Keratinocyte (primary cell): ENCODE measurements around the gene GREM1. TPM values are rescaled to one million over a fixed set of nuclear protein-coding genes. Genes with fewer than 3 reads are reported as not detected.

ENCODE experiments used
- DNase-seq: peaks from one replicate; pipeline ENCODE4 v3.0.0-alpha.2; 2011; ENCODE audit warnings: low read depth, missing footprints, low spot score
- FAIRE-seq: peaks from 2 replicates; lab custom pipeline; 2011; peaks lifted over from hg19 to GRCh38; lab: Jason Lieb, UNC
- H2AFZ ChIP-seq: 2 replicates; pipeline ENCODE4 v1.6.0; 2012; ENCODE audit warnings: low read length, control low read depth, inconsistent platforms; ENCODE audit not compliant: control insufficient read depth
- H3K27ac ChIP-seq: 2 replicates; pipeline ENCODE4 v1.5.1; 2011; ENCODE audit warnings: low read length; ENCODE audit not compliant: control insufficient read depth, insufficient read depth
- H3K27me3 ChIP-seq: 3 replicates; pipeline ENCODE4 v1.6.0; 2011; ENCODE audit warnings: low read length; ENCODE audit not compliant: control insufficient read depth, insufficient read depth; ENCODE audit errors: extremely low read depth
- H3K36me3 ChIP-seq, 2 experiments: 2 replicates in 1 of 2; 3 replicates in 1 of 2; pipeline ENCODE4 v1.5.1; 2011; ENCODE audit warnings: low read length in 2 of 2, mild to moderate bottlenecking in 1 of 2; ENCODE audit not compliant: control insufficient read depth in 2 of 2, insufficient read depth in 2 of 2; ENCODE audit errors: extremely low read depth in 1 of 2
- H3K4me1 ChIP-seq: 3 replicates; pipeline ENCODE4 v1.5.1; 2011; ENCODE audit warnings: low read length; ENCODE audit not compliant: control insufficient read depth, insufficient read depth; ENCODE audit errors: extremely low read depth
- H3K4me2 ChIP-seq: 3 replicates; pipeline ENCODE4 v1.6.0; 2011; ENCODE audit warnings: low read depth, low read length; ENCODE audit not compliant: control insufficient read depth, insufficient read depth; ENCODE audit errors: extremely low read depth
- H3K4me3 ChIP-seq, 3 experiments: fragments of 200-600 bp in 1 of 3; sonication (generic) in 1 of 3; 2 replicates in 2 of 3; 3 replicates in 1 of 3; pipeline ENCODE4 v1.5.1; 2011 to 2016; ENCODE audit warnings: low read length in 3 of 3, mild to moderate bottlenecking in 3 of 3, control low read depth in 2 of 3, inconsistent platforms in 1 of 3, low read depth in 1 of 3, mixed read lengths in 1 of 3, mixed run types in 1 of 3, moderate library complexity in 1 of 3; ENCODE audit not compliant: control insufficient read depth in 2 of 3, insufficient read depth in 2 of 3; ENCODE audit errors: extremely low read depth in 1 of 3
- H3K79me2 ChIP-seq: 2 replicates; pipeline ENCODE4 v1.6.0; 2012; ENCODE audit warnings: low read length; ENCODE audit not compliant: control insufficient read depth, insufficient read depth
- H3K9ac ChIP-seq: 3 replicates; pipeline ENCODE4 v1.6.0; 2011; ENCODE audit warnings: low read length; ENCODE audit not compliant: control insufficient read depth, insufficient read depth; ENCODE audit errors: extremely low read depth
- H3K9me1 ChIP-seq: 3 replicates; pipeline ENCODE4 v1.6.0; 2011; ENCODE audit warnings: low read length; ENCODE audit not compliant: control insufficient read depth, insufficient read depth; ENCODE audit errors: extremely low read depth
- H3K9me3 ChIP-seq: 2 replicates; pipeline ENCODE4 v1.5.1; 2012; ENCODE audit warnings: low read depth, low read length; ENCODE audit not compliant: control insufficient read depth
- H4K20me1 ChIP-seq: 3 replicates; pipeline ENCODE4 v1.6.0; 2011; ENCODE audit warnings: low read length; ENCODE audit not compliant: control insufficient read depth, insufficient read depth; ENCODE audit errors: extremely low read depth
- EZH2 ChIP-seq: IDR thresholded peaks from one replicate; pipeline ENCODE4 v1.6.1; 2012; ENCODE audit warnings: inconsistent platforms, mild to moderate bottlenecking, low read length, moderate library complexity
- dilution Hi-C: fragments of 300-500 bp; cut with MboI; formaldehyde crosslinking; loops from one replicate; pipeline ENCODE4 v1.7.0; 2020; ENCODE audit warnings: low sequenced_read_pairs; ENCODE audit not compliant: extremely low pct_ligation_motif_present
- polyA plus RNA-seq, 5 experiments: library from polyadenylated mRNA; depleted of rRNA in 3 of 5; stranded (reverse) in 3 of 5; stranded (forward) in 1 of 5; unstranded in 1 of 5; fragments of >200 nt; gene quantifications; 1 replicate in 1 of 5; 2 replicates in 3 of 5; 3 replicates in 1 of 5; pipeline versions ENCODE4 v1.2.1 to v1.2.3, GENCODE V29; 2011 to 2012; ENCODE audit warnings: missing spikeins in 2 of 5, low read depth in 1 of 5, low replicate concordance in 1 of 5
- TF ChIP-seq, protein P1 (sequence below), 3 experiments: IDR thresholded peaks in 1 of 3; conservative IDR thresholded peaks in 1 of 3; optimal IDR thresholded peaks in 1 of 3; 2 replicates in 2 of 3; 3 replicates in 1 of 3; pipeline versions ENCODE3 to v1.5.1; 2011; ENCODE audit warnings: low read length in 3 of 3, mild to moderate bottlenecking in 3 of 3, moderate library complexity in 2 of 3, control low read depth in 1 of 3, inconsistent platforms in 1 of 3; ENCODE audit not compliant: insufficient read depth in 2 of 3; ENCODE audit errors: extremely low read depth in 1 of 3

GREM1 gene
- polyA plus RNA-seq, 1 donor (not counting 4 experiments of a cell fraction or from before 2014, with no cell fraction given): 0.04 TPM

DNA sequence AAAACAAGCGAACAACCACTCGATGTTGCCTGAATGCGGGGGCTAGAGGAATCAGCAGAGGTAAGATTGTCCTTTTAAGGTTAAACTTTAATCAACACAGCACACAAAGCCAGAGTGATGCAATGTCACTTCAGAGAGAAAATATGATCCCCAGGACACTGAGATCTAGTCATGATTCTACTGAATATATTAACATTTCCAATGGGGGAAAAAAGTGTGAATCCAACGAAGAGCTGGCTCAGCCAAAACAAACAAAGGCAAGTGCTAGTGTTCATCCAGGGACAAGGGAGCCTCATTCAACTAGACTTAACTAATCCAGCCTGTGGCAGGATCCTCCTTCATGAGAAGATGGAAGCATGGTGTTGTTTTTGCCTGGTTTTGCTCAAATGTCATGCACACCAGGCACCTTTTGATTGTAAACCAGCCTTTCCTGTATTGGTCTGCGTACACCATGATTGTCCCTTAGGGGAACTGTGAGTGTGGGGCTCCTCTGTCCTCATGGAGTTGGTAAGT lies 40.5 kb upstream of the GREM1 start:
- Histone ChIP-seq H3K4me2 (no peak overlapping the region), H3K27ac (no peak overlapping the region), H3K9me1 (no peaks in the 10 kb centered on the region), H3K79me2 (no peaks in the 10 kb centered on the region), H3K9me3 (no peaks in the 10 kb centered on the region), H3K27me3 (no peaks in the 10 kb centered on the region), H3K36me3 (no peaks in the 10 kb centered on the region), H3K4me3 (no peak overlapping the region), H3K9ac (no peak overlapping the region), H3K4me1 (peaks cover 11% of the 10 kb centered on the region), H4K20me1 (no peaks in the 10 kb centered on the region), H2AFZ (no peak overlapping the region)
- DNase-seq (no peak), FAIRE-seq (no peak)
- TF ChIP-seq, protein P1, sequence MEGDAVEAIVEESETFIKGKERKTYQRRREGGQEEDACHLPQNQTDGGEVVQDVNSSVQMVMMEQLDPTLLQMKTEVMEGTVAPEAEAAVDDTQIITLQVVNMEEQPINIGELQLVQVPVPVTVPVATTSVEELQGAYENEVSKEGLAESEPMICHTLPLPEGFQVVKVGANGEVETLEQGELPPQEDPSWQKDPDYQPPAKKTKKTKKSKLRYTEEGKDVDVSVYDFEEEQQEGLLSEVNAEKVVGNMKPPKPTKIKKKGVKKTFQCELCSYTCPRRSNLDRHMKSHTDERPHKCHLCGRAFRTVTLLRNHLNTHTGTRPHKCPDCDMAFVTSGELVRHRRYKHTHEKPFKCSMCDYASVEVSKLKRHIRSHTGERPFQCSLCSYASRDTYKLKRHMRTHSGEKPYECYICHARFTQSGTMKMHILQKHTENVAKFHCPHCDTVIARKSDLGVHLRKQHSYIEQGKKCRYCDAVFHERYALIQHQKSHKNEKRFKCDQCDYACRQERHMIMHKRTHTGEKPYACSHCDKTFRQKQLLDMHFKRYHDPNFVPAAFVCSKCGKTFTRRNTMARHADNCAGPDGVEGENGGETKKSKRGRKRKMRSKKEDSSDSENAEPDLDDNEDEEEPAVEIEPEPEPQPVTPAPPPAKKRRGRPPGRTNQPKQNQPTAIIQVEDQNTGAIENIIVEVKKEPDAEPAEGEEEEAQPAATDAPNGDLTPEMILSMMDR (optimal IDR thresholded peaks at IDR 0.05 in 1 of 3, IDR thresholded peaks at IDR 0.05 in 1 of 3, conservative IDR thresholded peaks at IDR 0.05 in 1 of 3; ENCODE audit: extremely low read depth in 1 of 3, insufficient read depth in 2 of 3, low read length in 3 of 3): no peak
- no peak for TF ChIP-seq EZH2
- dilution Hi-C loops: no loop called here

DNA sequence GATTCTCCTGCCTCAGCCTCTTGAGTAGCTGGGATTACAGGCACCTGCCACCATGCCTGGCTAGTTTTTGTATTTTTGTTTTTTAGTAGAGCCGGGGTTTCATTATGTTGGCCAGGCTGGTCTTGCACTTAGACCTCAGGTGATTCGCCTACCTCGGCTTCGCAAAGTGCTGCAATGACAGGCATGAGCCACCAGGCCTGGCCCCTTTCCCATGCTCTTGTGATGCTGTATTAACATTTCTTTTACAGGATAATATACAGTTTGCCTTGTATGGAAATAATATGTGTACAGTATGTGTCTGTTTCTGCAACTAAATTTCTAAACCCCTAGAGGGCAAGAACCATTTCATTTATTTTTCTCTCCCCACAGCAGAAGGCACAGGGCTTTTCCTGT lies 38.5 kb upstream of the GREM1 start:
- Histone ChIP-seq H3K4me1 (peaks cover 31% of the 10 kb centered on the region), H4K20me1 (no peaks in the 10 kb centered on the region), H2AFZ (no peak overlapping the region), H3K9me3 (no peaks in the 10 kb centered on the region), H3K27ac (no peak overlapping the region), H3K4me3 (no peak overlapping the region), H3K4me2 (no peak overlapping the region), H3K9me1 (no peaks in the 10 kb centered on the region), H3K36me3 (no peaks in the 10 kb centered on the region), H3K79me2 (no peaks in the 10 kb centered on the region), H3K9ac (no peak overlapping the region), H3K27me3 (no peaks in the 10 kb centered on the region)
- DNase-seq (no peak), FAIRE-seq (no peak)
- dilution Hi-C loops: no loop called here
- TF ChIP-seq EZH2: no peak
- TF ChIP-seq, protein P1 (optimal IDR thresholded peaks at IDR 0.05 in 1 of 3, IDR thresholded peaks at IDR 0.05 in 1 of 3, conservative IDR thresholded peaks at IDR 0.05 in 1 of 3; ENCODE audit: extremely low read depth in 1 of 3, insufficient read depth in 2 of 3, low read length in 3 of 3): no peak
